Liver (tissue), 3 donors: Measurements from ENCODE around the gene WDR5.

Source experiments
- FOXA1 ChIP-seq: IDR thresholded peaks from 2 replicates; pipeline ENCODE4 v1.6.1; 2016; ENCODE audit warnings: antibody characterized with exemption
- GABPA ChIP-seq, 2 donors: IDR thresholded peaks in 1 of 2; conservative IDR thresholded peaks in 1 of 2; 2 replicates each; pipeline ENCODE4 v1.6.1; 2016; ENCODE audit warnings: antibody characterized with exemption in 2 of 2, mild to moderate bottlenecking in 1 of 2, moderate library complexity in 1 of 2
- HNF4A ChIP-seq, 2 donors: conservative IDR thresholded peaks; 2 replicates each; pipeline ENCODE4 v1.6.1; 2016; ENCODE audit warnings: antibody characterized with exemption in 2 of 2, mild to moderate bottlenecking in 2 of 2
- JUND ChIP-seq, 2 donors: IDR thresholded peaks; 2 replicates each; pipeline ENCODE4 v1.6.1; 2016; ENCODE audit warnings: antibody characterized with exemption in 2 of 2
- RXRA ChIP-seq, 2 donors: IDR thresholded peaks; 2 replicates each; pipeline ENCODE4 v1.6.1; 2017 to 2018; ENCODE audit warnings: antibody characterized with exemption in 2 of 2, mild to moderate bottlenecking in 1 of 2
- TAF1 ChIP-seq: conservative IDR thresholded peaks from 2 replicates; pipeline ENCODE4 v1.6.1; 2016; ENCODE audit warnings: antibody characterized with exemption, mild to moderate bottlenecking
- YY1 ChIP-seq: IDR thresholded peaks from 2 replicates; pipeline ENCODE4 v1.6.1; 2016; ENCODE audit warnings: antibody characterized with exemption, mild to moderate bottlenecking
- TF ChIP-seq, protein P1 (sequence below): fragments of 150-350 bp; IDR thresholded peaks from 2 replicates; pipeline ENCODE4 v1.5.1; 2017; ENCODE audit warnings: improper control_type of control experiment, low read depth, low read length; ENCODE audit not compliant: missing input control
- TF ChIP-seq, protein P2 (sequence below): IDR thresholded peaks from 2 replicates; pipeline ENCODE4 v1.6.1; 2016; ENCODE audit warnings: antibody characterized with exemption, mild to moderate bottlenecking
- TF ChIP-seq, protein P3 (sequence below): IDR thresholded peaks from 2 replicates; pipeline ENCODE4 v1.6.1; 2016; ENCODE audit warnings: antibody characterized with exemption
- donor health status: healthy.
- donor health status: healthy.

DNA sequence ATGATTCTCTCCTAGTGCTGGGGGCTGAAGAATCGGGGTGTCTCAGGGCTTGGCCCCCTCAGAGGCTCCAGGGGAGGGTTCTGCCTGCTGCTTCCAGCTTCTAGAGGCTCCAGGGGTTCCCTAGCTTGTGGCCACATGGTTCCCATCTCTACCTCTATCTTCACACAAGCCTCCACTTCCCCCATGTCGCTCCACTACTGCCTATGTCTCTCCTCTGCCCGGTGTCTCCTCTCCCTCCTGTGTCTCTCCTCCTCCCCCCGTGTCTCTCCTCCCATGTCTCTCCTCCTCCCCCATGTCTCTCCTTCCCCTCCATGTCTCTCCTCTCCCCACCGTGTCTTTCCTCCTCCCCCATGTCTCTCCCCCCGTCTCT is 40.7 kb downstream of the WDR5 start:
- TF ChIP-seq TAF1 (no peak), JUND (IDR thresholded peaks at IDR 0.05) (no peak), HNF4A (conservative IDR thresholded peaks at IDR 0.05) (no peak), YY1 (no peak), GABPA (IDR thresholded peaks at IDR 0.05 in 1 of 2, conservative IDR thresholded peaks at IDR 0.05 in 1 of 2) (no peak), RXRA (IDR thresholded peaks at IDR 0.05) (no peak), FOXA1 (no peak)
- TF ChIP-seq, protein P1, sequence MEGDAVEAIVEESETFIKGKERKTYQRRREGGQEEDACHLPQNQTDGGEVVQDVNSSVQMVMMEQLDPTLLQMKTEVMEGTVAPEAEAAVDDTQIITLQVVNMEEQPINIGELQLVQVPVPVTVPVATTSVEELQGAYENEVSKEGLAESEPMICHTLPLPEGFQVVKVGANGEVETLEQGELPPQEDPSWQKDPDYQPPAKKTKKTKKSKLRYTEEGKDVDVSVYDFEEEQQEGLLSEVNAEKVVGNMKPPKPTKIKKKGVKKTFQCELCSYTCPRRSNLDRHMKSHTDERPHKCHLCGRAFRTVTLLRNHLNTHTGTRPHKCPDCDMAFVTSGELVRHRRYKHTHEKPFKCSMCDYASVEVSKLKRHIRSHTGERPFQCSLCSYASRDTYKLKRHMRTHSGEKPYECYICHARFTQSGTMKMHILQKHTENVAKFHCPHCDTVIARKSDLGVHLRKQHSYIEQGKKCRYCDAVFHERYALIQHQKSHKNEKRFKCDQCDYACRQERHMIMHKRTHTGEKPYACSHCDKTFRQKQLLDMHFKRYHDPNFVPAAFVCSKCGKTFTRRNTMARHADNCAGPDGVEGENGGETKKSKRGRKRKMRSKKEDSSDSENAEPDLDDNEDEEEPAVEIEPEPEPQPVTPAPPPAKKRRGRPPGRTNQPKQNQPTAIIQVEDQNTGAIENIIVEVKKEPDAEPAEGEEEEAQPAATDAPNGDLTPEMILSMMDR: no peak
- TF ChIP-seq, protein P2, sequence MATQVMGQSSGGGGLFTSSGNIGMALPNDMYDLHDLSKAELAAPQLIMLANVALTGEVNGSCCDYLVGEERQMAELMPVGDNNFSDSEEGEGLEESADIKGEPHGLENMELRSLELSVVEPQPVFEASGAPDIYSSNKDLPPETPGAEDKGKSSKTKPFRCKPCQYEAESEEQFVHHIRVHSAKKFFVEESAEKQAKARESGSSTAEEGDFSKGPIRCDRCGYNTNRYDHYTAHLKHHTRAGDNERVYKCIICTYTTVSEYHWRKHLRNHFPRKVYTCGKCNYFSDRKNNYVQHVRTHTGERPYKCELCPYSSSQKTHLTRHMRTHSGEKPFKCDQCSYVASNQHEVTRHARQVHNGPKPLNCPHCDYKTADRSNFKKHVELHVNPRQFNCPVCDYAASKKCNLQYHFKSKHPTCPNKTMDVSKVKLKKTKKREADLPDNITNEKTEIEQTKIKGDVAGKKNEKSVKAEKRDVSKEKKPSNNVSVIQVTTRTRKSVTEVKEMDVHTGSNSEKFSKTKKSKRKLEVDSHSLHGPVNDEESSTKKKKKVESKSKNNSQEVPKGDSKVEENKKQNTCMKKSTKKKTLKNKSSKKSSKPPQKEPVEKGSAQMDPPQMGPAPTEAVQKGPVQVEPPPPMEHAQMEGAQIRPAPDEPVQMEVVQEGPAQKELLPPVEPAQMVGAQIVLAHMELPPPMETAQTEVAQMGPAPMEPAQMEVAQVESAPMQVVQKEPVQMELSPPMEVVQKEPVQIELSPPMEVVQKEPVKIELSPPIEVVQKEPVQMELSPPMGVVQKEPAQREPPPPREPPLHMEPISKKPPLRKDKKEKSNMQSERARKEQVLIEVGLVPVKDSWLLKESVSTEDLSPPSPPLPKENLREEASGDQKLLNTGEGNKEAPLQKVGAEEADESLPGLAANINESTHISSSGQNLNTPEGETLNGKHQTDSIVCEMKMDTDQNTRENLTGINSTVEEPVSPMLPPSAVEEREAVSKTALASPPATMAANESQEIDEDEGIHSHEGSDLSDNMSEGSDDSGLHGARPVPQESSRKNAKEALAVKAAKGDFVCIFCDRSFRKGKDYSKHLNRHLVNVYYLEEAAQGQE: no peak
- TF ChIP-seq, protein P3, sequence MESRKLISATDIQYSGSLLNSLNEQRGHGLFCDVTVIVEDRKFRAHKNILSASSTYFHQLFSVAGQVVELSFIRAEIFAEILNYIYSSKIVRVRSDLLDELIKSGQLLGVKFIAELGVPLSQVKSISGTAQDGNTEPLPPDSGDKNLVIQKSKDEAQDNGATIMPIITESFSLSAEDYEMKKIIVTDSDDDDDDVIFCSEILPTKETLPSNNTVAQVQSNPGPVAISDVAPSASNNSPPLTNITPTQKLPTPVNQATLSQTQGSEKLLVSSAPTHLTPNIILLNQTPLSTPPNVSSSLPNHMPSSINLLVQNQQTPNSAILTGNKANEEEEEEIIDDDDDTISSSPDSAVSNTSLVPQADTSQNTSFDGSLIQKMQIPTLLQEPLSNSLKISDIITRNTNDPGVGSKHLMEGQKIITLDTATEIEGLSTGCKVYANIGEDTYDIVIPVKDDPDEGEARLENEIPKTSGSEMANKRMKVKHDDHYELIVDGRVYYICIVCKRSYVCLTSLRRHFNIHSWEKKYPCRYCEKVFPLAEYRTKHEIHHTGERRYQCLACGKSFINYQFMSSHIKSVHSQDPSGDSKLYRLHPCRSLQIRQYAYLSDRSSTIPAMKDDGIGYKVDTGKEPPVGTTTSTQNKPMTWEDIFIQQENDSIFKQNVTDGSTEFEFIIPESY: no peak
